ENCODE data around the gene SCML1.

The SCML1 gene

DNA sequence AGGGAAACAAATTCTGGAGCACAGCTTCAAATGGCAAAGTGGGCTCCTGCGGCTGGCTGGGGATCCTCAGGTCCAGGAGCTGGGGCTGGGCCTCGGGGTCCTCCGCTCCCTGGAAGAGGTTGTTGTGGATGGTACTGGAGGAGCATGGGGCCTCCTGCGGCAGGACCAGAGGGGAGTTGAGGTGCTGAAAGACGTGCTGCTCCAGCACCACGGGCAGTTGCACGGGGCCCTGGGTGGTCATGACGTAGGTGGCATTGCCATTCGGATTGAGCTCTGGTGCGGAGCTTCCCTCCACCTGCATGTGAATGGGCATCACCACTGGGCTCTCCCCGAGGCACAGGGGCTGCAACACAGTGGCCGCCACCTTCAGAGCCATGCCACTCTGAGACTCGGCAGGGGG lies 64.1 kb downstream of the SCML1 start:
- no peak for DNase-seq

DNA sequence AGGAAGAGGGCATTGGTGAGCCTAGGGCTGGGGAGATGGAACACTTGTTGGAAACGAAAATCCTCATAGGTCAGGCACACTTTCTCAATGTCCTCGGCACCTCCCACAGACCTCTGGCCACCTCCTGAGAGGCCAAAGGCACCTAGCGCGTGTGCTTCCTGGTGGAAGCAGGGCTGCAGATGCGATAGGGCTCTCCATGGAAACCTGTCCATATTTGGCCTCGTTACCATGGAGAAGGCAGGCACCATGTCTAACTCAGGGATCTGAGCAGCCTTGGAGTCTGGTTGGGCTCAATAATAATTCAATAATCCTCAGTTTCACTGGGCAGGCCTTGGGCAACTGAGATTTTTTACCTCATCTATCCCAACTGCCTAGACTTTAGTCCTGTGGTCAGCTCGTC lies 65.5 kb downstream of the SCML1 start:
- no peak for DNase-seq

- DNase-seq, result no peak
Observed at GRCh38 chrX:17803449-17803848, 66.2 kb downstream of the SCML1 start.
